NCI-H187 (cell line): ENCODE data around the gene OR2G2.

Experiments used
- DNase-seq, 2 experiments: peaks; one replicate each; lab custom pipeline; 2025; lab: John Stamatoyannopoulos, UW

The OR2G2 gene, protein sequence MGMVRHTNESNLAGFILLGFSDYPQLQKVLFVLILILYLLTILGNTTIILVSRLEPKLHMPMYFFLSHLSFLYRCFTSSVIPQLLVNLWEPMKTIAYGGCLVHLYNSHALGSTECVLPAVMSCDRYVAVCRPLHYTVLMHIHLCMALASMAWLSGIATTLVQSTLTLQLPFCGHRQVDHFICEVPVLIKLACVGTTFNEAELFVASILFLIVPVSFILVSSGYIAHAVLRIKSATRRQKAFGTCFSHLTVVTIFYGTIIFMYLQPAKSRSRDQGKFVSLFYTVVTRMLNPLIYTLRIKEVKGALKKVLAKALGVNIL

DNA sequence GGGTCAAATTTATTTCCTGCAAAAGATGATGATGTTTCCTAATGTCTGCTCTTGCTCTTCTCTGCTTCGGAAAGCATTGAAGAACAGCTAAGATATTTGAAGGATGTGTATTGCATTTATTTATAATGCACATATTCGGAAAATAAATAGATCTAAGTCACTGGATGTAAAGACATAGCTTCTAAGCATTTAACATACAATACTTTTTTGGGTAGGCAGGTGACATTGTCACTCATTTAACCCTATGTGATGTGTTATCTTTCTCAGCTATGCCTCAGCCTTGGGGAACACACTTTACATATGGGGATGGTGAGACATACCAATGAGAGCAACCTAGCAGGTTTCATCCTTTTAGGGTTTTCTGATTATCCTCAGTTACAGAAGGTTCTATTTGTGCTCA lies at the start of gene OR2G2:
OR2G2 (plus strand) TSS at position 301 of the 400 bp plus-strand sequence; CDS start at position 301, 0 bp downstream.
- no peak for DNase-seq

- no peak for DNase-seq
Measured at GRCh38 chr1:247538561-247538960, 49.6 kb upstream of the OR2G2 start.

- DNase-seq: no peak
Measured at GRCh38 chr1:247539215-247539614, 48.9 kb upstream of the OR2G2 start.

GRCh38 chr1:247540581-247540980 lies 47.6 kb upstream of the OR2G2 start:
- no peak for DNase-seq

- DNase-seq: no peak
Measured at GRCh38 chr1:247542811-247543210, 45.3 kb upstream of the OR2G2 start.

DNA sequence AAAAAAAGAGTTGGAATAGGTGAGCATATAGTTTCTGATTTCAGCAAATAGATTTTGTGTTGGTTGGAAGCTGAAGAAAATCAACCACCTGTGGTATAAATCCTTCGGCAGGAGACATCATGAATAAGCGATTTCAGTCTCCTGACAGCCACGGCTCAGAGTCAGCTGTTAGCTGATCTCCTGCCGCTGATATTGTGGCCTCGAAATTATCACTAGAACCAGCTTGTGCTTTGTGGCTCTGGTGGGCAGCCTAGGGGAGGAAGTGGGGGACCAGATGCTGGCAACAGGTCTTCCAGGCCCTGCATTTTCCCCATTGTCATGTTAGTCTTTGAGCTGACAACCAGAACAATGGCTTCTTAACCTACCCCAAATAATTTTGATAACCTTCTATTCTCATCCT lies 40.1 kb upstream of the OR2G2 start:
- no peak for DNase-seq

DNA sequence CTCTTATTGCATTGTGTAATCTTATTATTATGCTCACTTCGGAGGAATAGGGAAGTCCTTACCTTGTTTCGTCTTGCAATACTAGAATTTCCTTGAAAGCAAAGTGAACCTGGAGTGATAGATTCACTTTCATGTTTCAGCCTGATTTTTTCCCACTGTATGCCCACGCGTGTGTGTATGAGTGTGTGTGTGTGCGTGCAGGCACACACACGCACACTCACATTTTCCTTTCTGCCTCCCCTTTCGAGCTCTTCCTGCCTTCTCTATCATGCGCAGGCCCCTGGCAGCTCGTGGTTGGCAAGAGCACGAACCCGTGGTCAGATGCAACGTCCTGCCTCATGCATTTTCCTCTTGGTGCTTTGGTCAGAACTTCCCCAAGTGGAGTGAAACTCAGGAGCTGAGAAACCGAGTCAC lies 39.4 kb upstream of the OR2G2 start, which contains the start of gene GCSAML:
GCSAML (plus strand) TSS at position 366 of the 414 bp plus-strand sequence. CDS start 58 bp downstream, outside the sequence.
- no peak for DNase-seq

DNA sequence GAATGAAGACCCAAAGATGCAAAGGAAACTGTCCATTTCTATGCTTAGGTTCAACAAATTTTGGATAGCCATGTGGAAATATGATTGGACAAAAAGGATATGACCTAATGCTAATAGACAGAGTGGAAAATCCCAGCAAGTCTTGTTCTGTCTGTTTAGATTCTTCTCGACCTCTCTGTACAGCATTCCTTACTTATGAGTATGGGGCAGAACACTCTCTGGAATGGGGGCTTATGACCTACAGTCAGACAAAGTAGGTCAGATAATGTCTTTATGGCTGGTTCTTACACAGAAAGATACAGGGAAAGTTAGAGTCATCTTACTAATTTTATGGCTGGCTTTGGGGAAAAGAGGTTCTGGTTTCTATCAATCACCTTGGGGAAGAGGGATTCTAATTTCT lies 36.4 kb upstream of the OR2G2 start:
- no peak for DNase-seq

GRCh38 chr1:247552231-247552630 lies 35.9 kb upstream of the OR2G2 start:
- DNase-seq: no peak

DNA sequence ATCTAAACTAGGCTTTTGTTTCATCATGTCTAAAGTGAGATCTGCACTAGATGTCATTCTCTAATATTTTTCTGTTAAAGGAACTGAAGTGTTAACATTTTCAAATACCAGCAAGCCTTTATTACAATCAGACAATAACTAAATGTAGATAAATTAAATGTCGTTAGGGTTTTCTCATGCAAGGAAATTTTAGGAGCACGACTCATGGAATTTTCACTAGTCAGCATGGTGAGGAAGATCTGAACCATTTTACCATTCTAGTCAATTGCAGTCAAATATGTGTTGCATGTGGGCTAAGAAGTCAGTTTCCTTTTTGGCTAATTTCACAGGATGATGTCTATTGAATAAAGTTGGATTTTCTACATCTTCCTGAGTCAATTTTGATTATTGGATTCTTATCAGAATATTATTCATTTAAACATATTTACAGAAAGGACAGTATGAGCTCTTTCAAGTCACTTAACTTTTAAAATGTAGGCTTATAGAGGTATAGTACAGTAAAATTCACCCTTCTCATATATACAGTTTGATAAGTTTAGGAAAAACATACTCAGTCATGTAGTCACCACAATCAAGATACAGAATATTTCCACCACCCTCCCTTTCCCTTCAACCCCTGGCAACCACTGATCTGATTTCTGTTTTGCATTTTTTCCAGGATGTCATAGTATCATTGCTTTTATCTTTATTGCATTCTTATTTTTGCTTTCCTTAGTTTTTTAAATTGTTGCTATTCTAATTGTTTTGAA lies 30.1 kb upstream of the OR2G2 start:
- DNase-seq: no peak

DNA sequence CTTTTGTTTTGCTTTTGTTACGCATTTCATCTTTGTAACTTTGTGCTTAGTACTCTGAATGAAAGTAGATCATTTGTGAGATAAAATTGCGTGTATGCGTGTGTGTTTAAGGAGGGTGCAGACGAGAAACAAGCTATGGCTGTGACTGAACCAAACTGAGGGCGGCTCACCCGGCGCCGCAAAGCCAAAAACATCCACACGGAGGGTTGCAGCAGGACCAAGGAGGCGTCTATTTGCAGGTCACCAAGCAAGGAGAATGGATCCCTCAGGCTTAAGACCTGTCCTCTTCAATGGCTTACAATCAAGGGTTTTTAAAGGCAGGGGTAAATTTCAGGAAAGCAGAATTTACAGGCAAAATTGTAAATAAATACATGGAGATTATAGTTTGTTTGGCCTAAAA lies 26.4 kb upstream of the OR2G2 start:
- DNase-seq: no peak

DNA sequence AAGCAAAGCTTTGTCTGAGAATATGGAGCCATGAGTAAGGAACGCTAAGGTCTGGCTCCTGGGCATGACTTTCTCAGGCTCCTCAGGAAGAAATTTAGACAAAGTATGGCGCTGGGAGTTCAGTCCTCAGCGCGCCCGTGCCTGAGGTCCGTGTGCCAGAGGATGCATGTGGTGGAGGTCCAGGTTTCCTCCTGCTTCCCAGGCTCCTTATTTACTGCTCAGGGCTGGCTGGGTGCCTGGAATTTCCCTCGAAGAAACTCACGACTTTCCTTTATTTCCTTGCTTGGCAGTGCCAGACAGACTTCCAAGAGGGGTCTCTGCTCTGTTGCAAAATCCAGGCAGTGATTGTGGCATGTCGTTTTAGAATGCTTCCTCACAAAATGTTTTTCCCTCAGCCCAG lies 26.0 kb upstream of the OR2G2 start:
- no peak for DNase-seq

- DNase-seq: no peak
Measured at GRCh38 chr1:247574236-247574635, 13.9 kb upstream of the OR2G2 start.

DNA sequence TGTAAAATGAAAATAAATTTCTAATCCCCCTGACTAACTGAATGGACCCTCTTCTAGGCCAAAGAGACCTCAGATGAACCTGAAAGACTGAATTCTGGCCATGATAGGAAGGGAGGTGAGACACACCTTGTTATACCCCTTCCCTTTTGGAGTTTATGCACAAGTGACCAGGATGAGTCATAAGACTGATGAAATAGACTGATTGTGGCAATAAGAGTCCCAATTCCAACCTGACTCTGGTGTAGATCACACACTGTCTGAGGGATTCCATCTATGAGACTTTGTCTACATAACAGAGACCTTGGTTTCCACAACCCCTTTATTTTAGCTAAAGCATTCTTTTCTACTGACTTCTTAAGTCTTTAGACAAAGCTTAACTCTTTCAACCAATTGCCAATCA lies 13.5 kb upstream of the OR2G2 start:
- DNase-seq: no peak

- DNase-seq: no peak
Measured at GRCh38 chr1:247576514-247576913, 11.6 kb upstream of the OR2G2 start.

GRCh38 chr1:247578946-247579460 lies 9.2 kb upstream of the OR2G2 start:
- no peak for DNase-seq

- no peak for DNase-seq
Measured at GRCh38 chr1:247605286-247605685, 17.1 kb downstream of the OR2G2 start, which contains the start of gene OR2G3. OR2G3 (plus strand) TSS chr1:247605586; CDS start chr1:247605586, 0 bp downstream.

GRCh38 chr1:247613405-247613804 lies 25.2 kb downstream of the OR2G2 start:
- DNase-seq: no peak

GRCh38 chr1:247614625-247615024 lies 26.5 kb downstream of the OR2G2 start:
- no peak for DNase-seq

DNA sequence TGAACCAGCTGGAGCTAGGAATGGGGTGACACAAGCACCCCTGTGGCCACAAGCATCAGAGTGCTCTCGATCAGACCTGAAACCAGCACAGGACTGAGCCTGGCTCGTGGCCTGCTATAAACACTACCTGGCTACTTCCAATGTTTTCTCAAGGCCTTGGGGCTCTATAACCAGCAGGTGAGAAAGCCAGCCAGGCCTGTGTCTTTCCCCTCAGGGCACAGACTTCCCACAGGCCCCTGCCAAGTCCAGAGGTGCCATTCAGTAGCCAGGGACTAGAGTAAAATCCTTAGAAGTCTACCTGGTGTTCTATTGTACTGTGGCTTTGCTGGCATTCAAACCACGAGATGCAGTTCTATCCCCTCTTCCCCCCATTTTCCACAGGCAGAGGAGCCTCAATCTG lies 39.8 kb downstream of the OR2G2 start:
- DNase-seq: no peak

GRCh38 chr1:247638011-247638410 lies 49.9 kb downstream of the OR2G2 start:
- DNase-seq: no peak

GRCh38 chr1:247638781-247639180 lies 50.6 kb downstream of the OR2G2 start:
- DNase-seq: no peak
